Thymus (tissue), 11 donors: ENCODE results near the gene MYOF. TPM values are rescaled to one million over a fixed set of nuclear protein-coding genes. Genes with fewer than 3 reads are reported as not detected.
"Not testable (repeated sequence)": the region's sequence is repeated elsewhere in the genome, so short reads cannot be mapped to it uniquely, and the experiment has no call there.

Source experiments
- DNase-seq, 9 donors: peaks; one replicate each; pipeline ENCODE4 v3.0.0-alpha.2; 2013; ENCODE audit warnings: low spot score in 9 of 9, low read depth in 6 of 9, missing footprints in 1 of 9
- H3K27ac ChIP-seq, 2 donors: one replicate each; pipeline ENCODE4 v1.5.1; 2013; ENCODE audit warnings: control low read depth in 1 of 2, low read depth in 1 of 2, low read length in 1 of 2, mild to moderate bottlenecking in 1 of 2, moderate library complexity in 1 of 2
- H3K27me3 ChIP-seq, 2 donors: one replicate each; pipeline ENCODE4 v1.5.1; 2013; ENCODE audit warnings: low read length in 1 of 2; ENCODE audit not compliant: control insufficient read depth in 2 of 2, insufficient read depth in 1 of 2
- H3K36me3 ChIP-seq, 2 donors: one replicate each; pipeline ENCODE4 v1.5.1; 2013; ENCODE audit warnings: low read length in 1 of 2, mild to moderate bottlenecking in 1 of 2, moderate library complexity in 1 of 2; ENCODE audit not compliant: control insufficient read depth in 2 of 2, insufficient read depth in 2 of 2
- H3K4me1 ChIP-seq, 2 donors: one replicate each; pipeline ENCODE4 v1.5.1; 2013; ENCODE audit warnings: low read length in 2 of 2; ENCODE audit not compliant: control insufficient read depth in 2 of 2, insufficient read depth in 2 of 2
- H3K4me3 ChIP-seq, 2 donors: one replicate each; pipeline ENCODE4 v1.5.1; 2013; ENCODE audit warnings: low read length in 2 of 2, control low read depth in 1 of 2, mild to moderate bottlenecking in 1 of 2
- H3K9me3 ChIP-seq, 2 donors: one replicate each; pipeline ENCODE4 v1.5.1; 2013; ENCODE audit warnings: low read length in 1 of 2, mild to moderate bottlenecking in 1 of 2; ENCODE audit not compliant: control insufficient read depth in 2 of 2, insufficient read depth in 1 of 2
- WGBS: extraction: QIAGEN DNeasy Blood & Tissue Kit; methylation state at CpG from one replicate; pipeline ENCODE4 v1.1.7; 2013; 5-methylcytosine and 5-hydroxymethylcytosine counted together
- polyA plus RNA-seq: library from polyadenylated mRNA; stranded (reverse); fragments of 200-250 nt; gene quantifications from one replicate; pipeline ENCODE4 v1.2.3, GENCODE V29; 2013
- total RNA-seq: library from RNA; stranded (reverse); fragments of 120-200 nt; gene quantifications from one replicate; pipeline ENCODE4 v1.2.4, GENCODE V29; 2013
- donor health status: healthy.

MYOF gene
- total and polyA plus RNA-seq, 2 donors, result 6.4 to 14.0 TPM

GRCh38 chr10:93319896-93320295, 162.2 kb downstream of the MYOF start:
- no peak overlapping the region for H3K4me3 ChIP-seq
- no peaks in the 10 kb centered on the region for H3K36me3 ChIP-seq
- no peaks in the 10 kb centered on the region for H3K9me3 ChIP-seq
- no peaks in the 10 kb centered on the region for H3K4me1 ChIP-seq
- no peaks in the 10 kb centered on the region for H3K27me3 ChIP-seq
- DNase-seq, result no peak
- no peak overlapping the region for H3K27ac ChIP-seq
- WGBS, result 89% methylated on average over 6 of the region's 6 CpGs

- no peak for DNase-seq
- no peak overlapping the region for H3K4me3 ChIP-seq
- no peak overlapping the region for H3K27ac ChIP-seq
- 57% methylated on average over 4 of the region's 4 CpGs for WGBS
- H3K27me3 ChIP-seq, result no peaks in the 10 kb centered on the region
- no peaks in the 10 kb centered on the region for H3K9me3 ChIP-seq
- no peaks in the 10 kb centered on the region for H3K4me1 ChIP-seq
- no peaks in the 10 kb centered on the region for H3K36me3 ChIP-seq
These were observed 163.0 kb downstream of the MYOF start for GRCh38 chr10:93319096-93319495.

GRCh38 chr10:93315246-93315645, 166.9 kb downstream of the MYOF start:
- Histone ChIP-seq H3K4me1 (no peaks in the 10 kb centered on the region), H3K27me3 (no peaks in the 10 kb centered on the region), H3K27ac (no peak overlapping the region), H3K36me3 (no peaks in the 10 kb centered on the region), H3K4me3 (no peak overlapping the region), H3K9me3 (no peaks in the 10 kb centered on the region)
- 29% methylated on average over 7 of the region's 7 CpGs for WGBS
- no peak for DNase-seq

GRCh38 chr10:93314656-93315055, 167.5 kb downstream of the MYOF start:
- DNase-seq, H3K4me1 ChIP-seq, H3K4me3 ChIP-seq, H3K9me3 ChIP-seq, H3K27me3 ChIP-seq, H3K36me3 ChIP-seq, H3K27ac ChIP-seq: not testable (repeated sequence)
- WGBS, result 90% methylated on average over 3 of the region's 3 CpGs

- Histone ChIP-seq H3K4me1 (no peaks in the 10 kb centered on the region), H3K4me3 (no peak overlapping the region), H3K27me3 (no peaks in the 10 kb centered on the region), H3K36me3 (no peaks in the 10 kb centered on the region), H3K27ac (no peak overlapping the region), H3K9me3 (no peaks in the 10 kb centered on the region)
- 45% methylated on average over 7 of the region's 7 CpGs for WGBS
- DNase-seq, result no peak
These were observed 168.3 kb downstream of the MYOF start for GRCh38 chr10:93313798-93314197.

- Histone ChIP-seq H3K4me3 (no peak overlapping the region), H3K27ac (no peak overlapping the region), H3K27me3 (no peaks in the 10 kb centered on the region), H3K36me3 (no peaks in the 10 kb centered on the region), H3K4me1 (no peaks in the 10 kb centered on the region), H3K9me3 (no peaks in the 10 kb centered on the region)
- DNase-seq, result no peak
- WGBS, result 87% methylated on average over 5 of the region's 5 CpGs
These were observed 173.1 kb downstream of the MYOF start for GRCh38 chr10:93309062-93309461.

- no peaks in the 10 kb centered on the region for H3K36me3 ChIP-seq
- no peaks in the 10 kb centered on the region for H3K9me3 ChIP-seq
- H3K27ac ChIP-seq, result no peak overlapping the region
- no peak overlapping the region for H3K4me3 ChIP-seq
- H3K27me3 ChIP-seq, result no peaks in the 10 kb centered on the region
- no peaks in the 10 kb centered on the region for H3K4me1 ChIP-seq
- 92% methylated on average over 3 of the region's 3 CpGs for WGBS
- no peak for DNase-seq
These were observed 177.0 kb downstream of the MYOF start for GRCh38 chr10:93305122-93305521.

- H3K9me3 ChIP-seq, result no peaks in the 10 kb centered on the region
- no peaks in the 10 kb centered on the region for H3K36me3 ChIP-seq
- WGBS, result 95% methylated on average over 5 of the region's 5 CpGs
- no peaks in the 10 kb centered on the region for H3K4me1 ChIP-seq
- no peak overlapping the region for H3K4me3 ChIP-seq
- H3K27me3 ChIP-seq, result peaks cover 0 to 2% of the 10 kb centered on the region in 2 donors
- no peak overlapping the region for H3K27ac ChIP-seq
- DNase-seq, result no peak
These were observed 181.2 kb downstream of the MYOF start for GRCh38 chr10:93300981-93301380.

- H3K9me3 ChIP-seq, result no peaks in the 10 kb centered on the region
- no peak for DNase-seq
- H3K4me3 ChIP-seq, result no peak overlapping the region
- WGBS, result 90% methylated on average over 7 of the region's 7 CpGs
- H3K27me3 ChIP-seq, result peaks cover 0 to 2% of the 10 kb centered on the region in 2 donors
- no peak overlapping the region for H3K27ac ChIP-seq
- H3K4me1 ChIP-seq, result no peaks in the 10 kb centered on the region
- H3K36me3 ChIP-seq, result no peaks in the 10 kb centered on the region
These were observed 181.7 kb downstream of the MYOF start for GRCh38 chr10:93300288-93300917.
